Dendritic cell treated with granulocyte-macrophage colony-stimulating factor and Interleukin-4, amounts not matched to agents 40 ng/mL and 50 ng/mL, for 4 days (primary cell): ENCODE measurements around the gene POLE3.
"Not testable (repeated sequence)": the region's sequence is repeated elsewhere in the genome, so short reads cannot be mapped to it uniquely, and the experiment has no call there.

Experiments
- H3K27ac Mint-ChIP-seq: one replicate; pipeline ENCODE4 v1.8.0; 2022; ENCODE audit warnings: mild to moderate bottlenecking, mixed read lengths
- H3K27me3 Mint-ChIP-seq: one replicate; pipeline ENCODE4 v1.8.0; 2022; ENCODE audit warnings: mild to moderate bottlenecking, mixed read lengths
- H3K36me3 Mint-ChIP-seq: one replicate; pipeline ENCODE4 v1.8.0; 2022; ENCODE audit warnings: low read depth, mixed read lengths
- H3K4me1 Mint-ChIP-seq: one replicate; pipeline ENCODE4 v1.8.0; 2022; ENCODE audit warnings: low read depth, mixed read lengths
- H3K4me3 Mint-ChIP-seq: one replicate; pipeline ENCODE4 v1.8.0; 2022; ENCODE audit warnings: mild to moderate bottlenecking, moderate library complexity, mixed read lengths
- H3K9me3 Mint-ChIP-seq: one replicate; pipeline ENCODE4 v1.8.0; 2022; ENCODE audit warnings: mixed read lengths
- intact Hi-C: fragments of 100-400 bp; cut with micrococcal nuclease; formaldehyde crosslinking; loops from one replicate; pipeline ENCODE4 v1.15.0; 2022

POLE3 gene

GRCh38 chr9:113410207-113410864 is at the start of gene POLE3, which contains the start of gene C9orf43:
Gene POLE3 (minus strand): TSS chr9:113410675. CDS start chr9:113410293, 382 bp downstream.
Gene C9orf43 (plus strand): TSS chr9:113410747. CDS start chr9:113413494, 2,747 bp downstream.
- no peaks in the 10 kb centered on the region for H3K27me3 Mint-ChIP-seq
- peaks cover 33% of the 10 kb centered on the region for H3K4me1 Mint-ChIP-seq
- no peaks in the 10 kb centered on the region for H3K9me3 Mint-ChIP-seq
- peak within 1 kb of the TSS; percentile 100 for H3K4me3 Mint-ChIP-seq
- H3K27ac Mint-ChIP-seq = peak within 1 kb of the TSS; percentile 99
- H3K36me3 Mint-ChIP-seq = peaks cover 42% of the 10 kb centered on the region
- intact Hi-C loops = loop anchor here (1.0 kb wide), 1 partner anchor 9 kb away; the partner anchor contains the start of gene ALAD

- Mint-ChIP-seq H3K36me3 (no peaks in the 10 kb centered on the region), H3K4me1 (peaks cover 29% of the 10 kb centered on the region), H3K4me3 (no peak overlapping the region), H3K27ac (no peak overlapping the region), H3K27me3 (no peaks in the 10 kb centered on the region), H3K9me3 (no peaks in the 10 kb centered on the region)
- intact Hi-C loops = no loop called here
These were observed 45.8 kb upstream of the POLE3 start for GRCh38 chr9:113456235-113456634.

GRCh38 chr9:113454914-113455761 is 44.7 kb upstream of the POLE3 start:
- no peaks in the 10 kb centered on the region for H3K9me3 Mint-ChIP-seq
- H3K27ac Mint-ChIP-seq = no peak overlapping the region
- no peak overlapping the region for H3K4me3 Mint-ChIP-seq
- intact Hi-C loops = no loop called here
- no peaks in the 10 kb centered on the region for H3K36me3 Mint-ChIP-seq
- H3K4me1 Mint-ChIP-seq = peaks cover 29% of the 10 kb centered on the region
- no peaks in the 10 kb centered on the region for H3K27me3 Mint-ChIP-seq

- H3K4me1 Mint-ChIP-seq = peaks cover 25% of the 10 kb centered on the region
- H3K4me3 Mint-ChIP-seq = no peak overlapping the region
- intact Hi-C loops = no loop called here
- no peaks in the 10 kb centered on the region for H3K27me3 Mint-ChIP-seq
- no peaks in the 10 kb centered on the region for H3K9me3 Mint-ChIP-seq
- no peak overlapping the region for H3K27ac Mint-ChIP-seq
- H3K36me3 Mint-ChIP-seq = no peaks in the 10 kb centered on the region
These were observed 41.7 kb upstream of the POLE3 start for GRCh38 chr9:113452113-113452605.

- H3K36me3 Mint-ChIP-seq = no peaks in the 10 kb centered on the region
- H3K9me3 Mint-ChIP-seq = no peaks in the 10 kb centered on the region
- H3K4me3 Mint-ChIP-seq = no peak overlapping the region
- intact Hi-C loops = no loop called here
- H3K27me3 Mint-ChIP-seq = no peaks in the 10 kb centered on the region
- no peaks in the 10 kb centered on the region for H3K4me1 Mint-ChIP-seq
- H3K27ac Mint-ChIP-seq = no peak overlapping the region
These were observed 38.9 kb upstream of the POLE3 start for GRCh38 chr9:113449376-113449775.

- H3K4me1 Mint-ChIP-seq = no peaks in the 10 kb centered on the region
- no peaks in the 10 kb centered on the region for H3K27me3 Mint-ChIP-seq
- no peak overlapping the region for H3K4me3 Mint-ChIP-seq
- H3K36me3 Mint-ChIP-seq = no peaks in the 10 kb centered on the region
- no peaks in the 10 kb centered on the region for H3K9me3 Mint-ChIP-seq
- intact Hi-C loops = loop anchor here (2.0 kb wide), 2 partner anchors 144 to 208 kb away; no protein-coding TSS in a partner anchor
- H3K27ac Mint-ChIP-seq = no peak overlapping the region
These were observed 35.9 kb upstream of the POLE3 start for GRCh38 chr9:113446323-113446740.

GRCh38 chr9:113444736-113445135 is 34.3 kb upstream of the POLE3 start:
- Mint-ChIP-seq H3K9me3 (no peaks in the 10 kb centered on the region), H3K36me3 (no peaks in the 10 kb centered on the region), H3K27me3 (no peaks in the 10 kb centered on the region), H3K4me1 (no peaks in the 10 kb centered on the region), H3K4me3 (no peak overlapping the region), H3K27ac (no peak overlapping the region)
- intact Hi-C loops = no loop called here

GRCh38 chr9:113437716-113438115 is 27.2 kb upstream of the POLE3 start:
- intact Hi-C loops, H3K27ac Mint-ChIP-seq, H3K4me3 Mint-ChIP-seq, H3K4me1 Mint-ChIP-seq, H3K27me3 Mint-ChIP-seq, H3K9me3 Mint-ChIP-seq, H3K36me3 Mint-ChIP-seq: not testable (repeated sequence)

- H3K4me3 Mint-ChIP-seq = no peak overlapping the region
These were observed 26.4 kb upstream of the POLE3 start for GRCh38 chr9:113436728-113437515.

GRCh38 chr9:113431191-113431590 is 20.7 kb upstream of the POLE3 start:
- Mint-ChIP-seq H3K4me1 (peaks cover 11% of the 10 kb centered on the region), H3K4me3 (no peak overlapping the region), H3K27ac (no peak overlapping the region), H3K36me3 (no peaks in the 10 kb centered on the region), H3K27me3 (no peaks in the 10 kb centered on the region), H3K9me3 (no peaks in the 10 kb centered on the region)
- intact Hi-C loops = no loop called here

More at GRCh38 chr9:113436728-113437515, 26.4 kb upstream of the POLE3 start:
- Mint-ChIP-seq H3K9me3 (no peaks in the 10 kb centered on the region), H3K4me1 (peaks cover 5% of the 10 kb centered on the region), H3K27me3 (no peaks in the 10 kb centered on the region), H3K27ac (no peak overlapping the region), H3K36me3 (no peaks in the 10 kb centered on the region)
- intact Hi-C loops = no loop called here

- Mint-ChIP-seq H3K27me3 (no peaks in the 10 kb centered on the region), H3K4me3 (no peak overlapping the region), H3K27ac (no peak overlapping the region), H3K36me3 (no peaks in the 10 kb centered on the region), H3K4me1 (peaks cover 22% of the 10 kb centered on the region), H3K9me3 (no peaks in the 10 kb centered on the region)
- intact Hi-C loops = no loop called here
These were observed 17.7 kb upstream of the POLE3 start for GRCh38 chr9:113428062-113428615.

GRCh38 chr9:113427629-113428028 is 17.2 kb upstream of the POLE3 start:
- Mint-ChIP-seq H3K4me3 (no peak overlapping the region), H3K9me3 (no peaks in the 10 kb centered on the region), H3K27me3 (no peaks in the 10 kb centered on the region), H3K36me3 (no peaks in the 10 kb centered on the region), H3K4me1 (peaks cover 22% of the 10 kb centered on the region), H3K27ac (no peak overlapping the region)
- intact Hi-C loops = no loop called here

GRCh38 chr9:113426701-113427100 is 16.2 kb upstream of the POLE3 start:
- Mint-ChIP-seq H3K27me3 (no peaks in the 10 kb centered on the region), H3K36me3 (no peaks in the 10 kb centered on the region), H3K4me1 (peaks cover 22% of the 10 kb centered on the region), H3K9me3 (no peaks in the 10 kb centered on the region), H3K27ac (no peak overlapping the region), H3K4me3 (no peak overlapping the region)
- intact Hi-C loops = no loop called here
